ENCODE results near the gene MTHFD1L. TPM values are rescaled to one million over a fixed set of nuclear protein-coding genes. Genes with fewer than 3 reads are reported as not detected.

The MTHFD1L gene
- total RNA-seq, 1 donor from 2014 or later, result 10.4 TPM

GRCh38 chr6:151067684-151068596 is 202.4 kb downstream of the MTHFD1L start:
- peak overlapping the region; percentile 73 to 86 for H3K27ac ChIP-seq
- H3K36me3 ChIP-seq, result no peaks in the 10 kb centered on the region
- H3K4me1 ChIP-seq, result peaks cover 6 to 42% of the 10 kb centered on the region in 2 donors
- TF ChIP-seq, protein P1, sequence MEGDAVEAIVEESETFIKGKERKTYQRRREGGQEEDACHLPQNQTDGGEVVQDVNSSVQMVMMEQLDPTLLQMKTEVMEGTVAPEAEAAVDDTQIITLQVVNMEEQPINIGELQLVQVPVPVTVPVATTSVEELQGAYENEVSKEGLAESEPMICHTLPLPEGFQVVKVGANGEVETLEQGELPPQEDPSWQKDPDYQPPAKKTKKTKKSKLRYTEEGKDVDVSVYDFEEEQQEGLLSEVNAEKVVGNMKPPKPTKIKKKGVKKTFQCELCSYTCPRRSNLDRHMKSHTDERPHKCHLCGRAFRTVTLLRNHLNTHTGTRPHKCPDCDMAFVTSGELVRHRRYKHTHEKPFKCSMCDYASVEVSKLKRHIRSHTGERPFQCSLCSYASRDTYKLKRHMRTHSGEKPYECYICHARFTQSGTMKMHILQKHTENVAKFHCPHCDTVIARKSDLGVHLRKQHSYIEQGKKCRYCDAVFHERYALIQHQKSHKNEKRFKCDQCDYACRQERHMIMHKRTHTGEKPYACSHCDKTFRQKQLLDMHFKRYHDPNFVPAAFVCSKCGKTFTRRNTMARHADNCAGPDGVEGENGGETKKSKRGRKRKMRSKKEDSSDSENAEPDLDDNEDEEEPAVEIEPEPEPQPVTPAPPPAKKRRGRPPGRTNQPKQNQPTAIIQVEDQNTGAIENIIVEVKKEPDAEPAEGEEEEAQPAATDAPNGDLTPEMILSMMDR (IDR thresholded peaks at IDR 0.05), result no peak
- H3K9me3 ChIP-seq, result no peaks in the 10 kb centered on the region
- no peaks in the 10 kb centered on the region for H3K27me3 ChIP-seq
- no peak overlapping the region for H3K4me3 ChIP-seq
- DNase-seq (ENCODE audit: low spot score in 2 of 2), result peak in 1 of 2 donors; percentile 85
- intact Hi-C loops (cut with DNase I), result no loop called here

- no peak for DNase-seq (ENCODE audit: low spot score in 2 of 2)
- TF ChIP-seq, protein P1 (IDR thresholded peaks at IDR 0.05), result no peak
- H3K27ac ChIP-seq, result peak overlapping the region; percentile 73 to 86
- intact Hi-C loops (cut with DNase I), result no loop called here
- peaks cover 4 to 36% of the 10 kb centered on the region in 2 donors for H3K4me1 ChIP-seq
- H3K27me3 ChIP-seq, result no peaks in the 10 kb centered on the region
- H3K4me3 ChIP-seq, result no peak overlapping the region
- no peaks in the 10 kb centered on the region for H3K9me3 ChIP-seq
- no peaks in the 10 kb centered on the region for H3K36me3 ChIP-seq
Observed at GRCh38 chr6:151068761-151069312, 203.3 kb downstream of the MTHFD1L start.

- intact Hi-C loops (cut with DNase I), result loop anchor here (2.0 to 5.0 kb wide), 2 partner anchors 29 to 47 kb away; no protein-coding TSS in a partner anchor
Observed at GRCh38 chr6:151069641-151070040, 204.1 kb downstream of the MTHFD1L start.

GRCh38 chr6:151070631-151071051 is 205.1 kb downstream of the MTHFD1L start:
- Histone ChIP-seq H3K27me3 (no peaks in the 10 kb centered on the region), H3K27ac (peak overlapping the region; percentile 73 to 74), H3K4me1 (peaks cover 4 to 33% of the 10 kb centered on the region in 2 donors), H3K4me3 (peak overlapping the region; percentile 18 to 47), H3K36me3 (no peaks in the 10 kb centered on the region), H3K9me3 (no peaks in the 10 kb centered on the region)
- TF ChIP-seq, protein P1 (IDR thresholded peaks at IDR 0.05), result no peak
- intact Hi-C loops (cut with DNase I), result loop anchor here (2.0 to 5.0 kb wide), 2 partner anchors 30 to 48 kb away; no protein-coding TSS in a partner anchor
- no peak for DNase-seq (ENCODE audit: low spot score in 2 of 2)

More at GRCh38 chr6:151069641-151070040, 204.1 kb downstream of the MTHFD1L start:
- peak overlapping the region; percentile 73 to 86 for H3K27ac ChIP-seq
- peaks cover 4 to 33% of the 10 kb centered on the region in 2 donors for H3K4me1 ChIP-seq
- no peak for DNase-seq (ENCODE audit: low spot score in 2 of 2)
- no peak overlapping the region for H3K4me3 ChIP-seq
- TF ChIP-seq, protein P1 (IDR thresholded peaks at IDR 0.05), result no peak
- no peaks in the 10 kb centered on the region for H3K9me3 ChIP-seq
- H3K27me3 ChIP-seq, result no peaks in the 10 kb centered on the region
- no peaks in the 10 kb centered on the region for H3K36me3 ChIP-seq

DNA sequence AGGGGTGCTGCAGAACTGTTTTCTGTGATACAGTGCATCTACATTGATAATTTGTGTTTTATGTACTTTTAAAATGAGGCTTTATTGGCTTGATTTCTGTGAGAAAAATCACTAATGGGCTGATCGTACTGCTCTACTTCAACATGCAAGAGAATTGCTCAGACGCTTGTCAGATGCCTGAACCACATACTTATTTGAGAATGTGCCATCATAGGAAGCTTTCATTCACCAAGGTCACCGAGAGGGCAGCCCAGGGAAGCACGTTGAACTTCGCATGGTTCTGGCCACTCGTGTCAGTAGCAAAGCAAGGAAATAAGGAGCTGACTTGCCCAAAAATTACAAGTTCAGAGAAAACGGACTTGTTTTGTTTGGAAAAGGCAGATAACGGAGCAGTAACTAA is 205.8 kb downstream of the MTHFD1L start:
- TF ChIP-seq, protein P1 (IDR thresholded peaks at IDR 0.05), result no peak
- H3K27me3 ChIP-seq, result no peaks in the 10 kb centered on the region
- H3K4me1 ChIP-seq, result peaks cover 4 to 33% of the 10 kb centered on the region in 2 donors
- intact Hi-C loops (cut with DNase I), result loop anchor here (2.0 to 5.0 kb wide), 2 partner anchors 30 to 49 kb away; no protein-coding TSS in a partner anchor
- no peaks in the 10 kb centered on the region for H3K9me3 ChIP-seq
- H3K27ac ChIP-seq, result peak overlapping the region; percentile 73 to 74
- DNase-seq (ENCODE audit: low spot score in 2 of 2), result peak in 1 of 2 donors; percentile 81
- H3K4me3 ChIP-seq, result peak overlapping the region in 1 of 2 donors; percentile 47
- H3K36me3 ChIP-seq, result no peaks in the 10 kb centered on the region
